A549 (cell line): Measurements from ENCODE around the gene HOXB9. TPM values are rescaled to one million over a fixed set of nuclear protein-coding genes. Genes with fewer than 3 reads are reported as not detected.

Source experiments
- ATAC-seq, 2 experiments: fragments of 200-7000 bp in 1 of 2; fragments of >200 bp in 1 of 2; cut with Nextera tagmentation in 1 of 2; cut with Tn5 transposase in 1 of 2; 3 replicates each; pipeline versions ENCODE4 v1.8.0 to v1.9.1; 2018 to 2020; ENCODE audit warnings: mild to moderate bottlenecking in 1 of 2, moderate library complexity in 1 of 2
- CTCF ChIA-PET: fragments of 300-600 bp; sonication (Branson Sonifier 250); formaldehyde crosslinking; extraction: SDS; loops from one replicate; lab custom pipeline; 2021; ENCODE audit warnings: antibody characterized with exemption, inconsistent platforms; lab: Yijun Ruan, JAX
- POLR2A ChIA-PET: fragments of 350-600 bp; formaldehyde crosslinking; extraction: SDS; loops from one replicate; lab custom pipeline; 2021; ENCODE audit warnings: antibody characterized with exemption, inconsistent platforms; lab: Yijun Ruan, JAX
- DNase-seq, 2 experiments: peaks; one replicate each; pipeline versions ENCODE4 v3.0.0 to v3.0.0-alpha.2; 2011 to 2016; ENCODE audit warnings: low read depth in 1 of 2, low spot score in 1 of 2
- FAIRE-seq: peaks from 2 replicates; lab custom pipeline; 2011; peaks lifted over from hg19 to GRCh38; lab: Jason Lieb, UNC
- H3K27ac ChIP-seq, 2 experiments: fragments of >200 bp; sonication (Bioruptor Twin); formaldehyde crosslinking; 3 replicates each; pipeline ENCODE4 v1.5.1; 2016 to 2017
- H3K4me1 ChIP-seq: fragments of >200 bp; sonication (Bioruptor Twin); formaldehyde crosslinking; 3 replicates; pipeline ENCODE4 v1.6.1; 2016
- H3K4me2 ChIP-seq: fragments of >200 bp; sonication (Bioruptor Twin); formaldehyde crosslinking; 3 replicates; pipeline ENCODE4 v1.6.1; 2016
- H3K4me3 ChIP-seq: fragments of >200 bp; sonication (Bioruptor Twin); formaldehyde crosslinking; 3 replicates; pipeline ENCODE4 v1.5.1; 2016
- H3K9me3 ChIP-seq: fragments of >200 bp; sonication (Bioruptor Twin); formaldehyde crosslinking; 3 replicates; pipeline ENCODE4 v1.6.1; 2016
- BHLHE40 ChIP-seq: IDR thresholded peaks from 2 replicates; pipeline ENCODE4 v1.6.1; 2012; ENCODE audit warnings: low read depth, low read length, inconsistent platforms
- CEBPB ChIP-seq, 2 experiments: fragments of >200 bp in 1 of 2; sonication (Bioruptor Twin) in 1 of 2; formaldehyde crosslinking in 1 of 2; IDR thresholded peaks; 2 replicates each; pipeline ENCODE4 v1.6.1; 2012 to 2016
- CHD2 ChIP-seq: fragments of 150-350 bp; IDR thresholded peaks from 2 replicates; pipeline ENCODE4 v1.6.1; 2014; ENCODE audit warnings: low read length; ENCODE audit not compliant: partially characterized antibody
- E2F6 ChIP-seq: IDR thresholded peaks from 2 replicates; pipeline ENCODE4 v1.6.1; 2012; ENCODE audit warnings: low read depth, borderline replicate concordance
- EHF ChIP-seq: fragments of 250-450 bp; sonication (Bioruptor Pico); IDR thresholded peaks from 2 replicates; pipeline ENCODE4 v1.5.0; 2020; ENCODE audit warnings: mild to moderate bottlenecking
- ELK1 ChIP-seq: fragments of 150-350 bp; IDR thresholded peaks from 2 replicates; pipeline ENCODE4 v1.6.1; 2014; ENCODE audit warnings: low read depth, mild to moderate bottlenecking, low read length
- EP300 ChIP-seq, 2 experiments: fragments of >200 bp; sonication (Bioruptor Twin); formaldehyde crosslinking; IDR thresholded peaks; 2 replicates in 1 of 2; 3 replicates in 1 of 2; pipeline ENCODE4 v1.6.1; 2016 to 2017
- ESRRA ChIP-seq: fragments of 150-350 bp; IDR thresholded peaks from 2 replicates; pipeline ENCODE4 v1.6.1; 2014; ENCODE audit warnings: mild to moderate bottlenecking, low read length, borderline replicate concordance
- HES2 ChIP-seq: fragments of >200 bp; sonication (Bioruptor Twin); formaldehyde crosslinking; IDR thresholded peaks from 2 replicates; pipeline ENCODE4 v1.6.1; 2016
- HOXB13 ChIP-seq: fragments of 250-450 bp; sonication (Bioruptor Pico); IDR thresholded peaks from 2 replicates; pipeline ENCODE4 v1.5.0; 2020; ENCODE audit warnings: low read depth, mild to moderate bottlenecking, moderate library complexity
- HOXB5 ChIP-seq: fragments of 250-450 bp; sonication (Bioruptor Pico); IDR thresholded peaks from 2 replicates; pipeline ENCODE4 v1.5.0; 2020; ENCODE audit warnings: mild to moderate bottlenecking, moderate library complexity
- JUN ChIP-seq, 2 experiments: fragments of >200 bp; sonication (Bioruptor Twin); formaldehyde crosslinking; IDR thresholded peaks; 2 replicates in 1 of 2; 3 replicates in 1 of 2; pipeline ENCODE4 v1.6.1; 2016 to 2017
- MAZ ChIP-seq: fragments of 150-350 bp; IDR thresholded peaks from 2 replicates; pipeline ENCODE4 v1.6.1; 2014; ENCODE audit warnings: antibody characterized with exemption, low read depth, low read length, borderline replicate concordance
- PBX3 ChIP-seq: IDR thresholded peaks from 2 replicates; pipeline ENCODE4 v1.6.1; 2012
- PHF8 ChIP-seq: fragments of 200-600 bp; sonication (generic); IDR thresholded peaks from 2 replicates; pipeline ENCODE4 v1.6.1; 2016; ENCODE audit warnings: low read depth, mild to moderate bottlenecking, antibody characterized with exemption, moderate library complexity, borderline replicate concordance
- POLR2AphosphoS2 ChIP-seq: conservative IDR thresholded peaks from 2 replicates; pipeline ENCODE4 v1.6.1; 2012; ENCODE audit warnings: low read length, improper control_type of control experiment, inconsistent platforms
- RNF2 ChIP-seq: fragments of 200-600 bp; sonication (generic); IDR thresholded peaks from 2 replicates; pipeline ENCODE4 v1.6.1; 2016; ENCODE audit warnings: low read depth, mild to moderate bottlenecking, antibody characterized with exemption, moderate library complexity, borderline replicate concordance
- SMC3 ChIP-seq: fragments of >200 bp; sonication (Bioruptor Twin); formaldehyde crosslinking; IDR thresholded peaks from 3 replicates; pipeline ENCODE4 v1.6.1; 2018; ENCODE audit warnings: inconsistent platforms
- TFCP2L1 ChIP-seq: fragments of 250-450 bp; sonication (Bioruptor Pico); IDR thresholded peaks from 2 replicates; pipeline ENCODE4 v1.5.0; 2021; ENCODE audit warnings: mild to moderate bottlenecking
- USF2 ChIP-seq: fragments of 450-650 bp; IDR thresholded peaks from 2 replicates; pipeline ENCODE4 v1.6.1; 2014; ENCODE audit warnings: antibody characterized with exemption
- ZC3H11A ChIP-seq: fragments of 450-650 bp; IDR thresholded peaks from 2 replicates; pipeline ENCODE4 v1.6.1; 2014; ENCODE audit warnings: antibody characterized with exemption, mild to moderate bottlenecking
- ZSCAN20 ChIP-seq: fragments of 250-450 bp; sonication (Bioruptor Pico); IDR thresholded peaks from 2 replicates; pipeline ENCODE4 v1.8.0; 2022; ENCODE audit warnings: mild to moderate bottlenecking, moderate library complexity
- WGBS: methylation state at CpG from one replicate; pipeline ENCODE4 v1.1.6; 2017; ENCODE audit errors: missing lambda C conversion rate; 5-methylcytosine and 5-hydroxymethylcytosine counted together
- polyA plus RNA-seq, 4 experiments: library from polyadenylated mRNA; depleted of rRNA in 3 of 4; stranded (reverse); fragments of >200 nt; fragmentation: RNase III in 1 of 4; extraction: RNeasy Plus Mini Kit Qiagen cat#74134 plus additional on column Dnase treatment in 1 of 4; gene quantifications; 2 replicates in 3 of 4; 3 replicates in 1 of 4; pipeline ENCODE4 v1.2.3, GENCODE V29; 2011 to 2017

HOXB9 gene
- polyA plus RNA-seq, 2 of the 4 experiments (the other 2 are of a cell fraction) = 5.6 to 24.6 TPM

- no peak for TF ChIP-seq ZC3H11A
- no peak for TF ChIP-seq PHF8
- no peak for TF ChIP-seq RNF2
- TF ChIP-seq MAZ = no peak
- no peak for TF ChIP-seq CHD2
- TF ChIP-seq PBX3 = no peak
- no peak for TF ChIP-seq ELK1
- TF ChIP-seq USF2 = no peak
- no peak for TF ChIP-seq POLR2AphosphoS2
- no peak for TF ChIP-seq EP300 (IDR thresholded peaks at IDR 0.05)
- no peaks in the 10 kb centered on the region for H3K9me3 ChIP-seq
- ATAC-seq (no peak), DNase-seq (no peak), FAIRE-seq (no peak)
- no peak overlapping the region for H3K4me3 ChIP-seq
- H3K4me2 ChIP-seq = no peak overlapping the region
- CTCF ChIA-PET = interaction anchor here (0.7 to 2.2 kb wide), 8 partner anchors 8 to 223 kb away, joined by 3 to 17 read pairs (median 6); no protein-coding TSS in a partner anchor
- POLR2A ChIA-PET = no interaction called here
- no peaks in the 10 kb centered on the region for H3K4me1 ChIP-seq
- no peak overlapping the region for H3K27ac ChIP-seq
These were observed 29.8 kb upstream of the HOXB9 start for GRCh38 chr17:48655913-48656312.

GRCh38 chr17:48649741-48650140 lies 23.6 kb upstream of the HOXB9 start:
- no peak overlapping the region for H3K4me3 ChIP-seq
- DNase-seq (no peak), ATAC-seq (no peak), FAIRE-seq (no peak)
- ChIA-PET CTCF (interaction anchor here (0.6 to 3.6 kb wide), 9 partner anchors 11 to 1052 kb away, joined by 3 to 34 read pairs (median 3); no protein-coding TSS in a partner anchor), POLR2A (no interaction called here)
- H3K4me2 ChIP-seq = no peak overlapping the region
- no peaks in the 10 kb centered on the region for H3K9me3 ChIP-seq
- WGBS = 85% methylated on average over 1 of the region's 1 CpG
- no peak overlapping the region for H3K27ac ChIP-seq
- peaks cover 6% of the 10 kb centered on the region; the same call in 2 of the 3 replicates for H3K4me1 ChIP-seq
- TF ChIP-seq CEBPB (IDR thresholded peaks at IDR 0.05) (no peak), BHLHE40 (no peak), ESRRA (no peak), EHF (no peak), SMC3 (no peak), HOXB13 (CRISPR knock-in tag) (no peak), HES2 (no peak), HOXB5 (CRISPR knock-in tag) (no peak), ZSCAN20 (no peak), ELK1 (no peak), E2F6 (no peak), TFCP2L1 (no peak), JUN (IDR thresholded peaks at IDR 0.05) (no peak)
